G401.6 (cell line): Measurements from ENCODE around the gene ZBTB46.
"Not testable (repeated sequence)": the region's sequence is repeated elsewhere in the genome, so short reads cannot be mapped to it uniquely, and the experiment has no call there.

Experiments used
- FAIRE-seq: peaks from 2 replicates; lab custom pipeline; 2012; peaks lifted over from hg19 to GRCh38; lab: Jason Lieb, UNC

ZBTB46 gene

DNA sequence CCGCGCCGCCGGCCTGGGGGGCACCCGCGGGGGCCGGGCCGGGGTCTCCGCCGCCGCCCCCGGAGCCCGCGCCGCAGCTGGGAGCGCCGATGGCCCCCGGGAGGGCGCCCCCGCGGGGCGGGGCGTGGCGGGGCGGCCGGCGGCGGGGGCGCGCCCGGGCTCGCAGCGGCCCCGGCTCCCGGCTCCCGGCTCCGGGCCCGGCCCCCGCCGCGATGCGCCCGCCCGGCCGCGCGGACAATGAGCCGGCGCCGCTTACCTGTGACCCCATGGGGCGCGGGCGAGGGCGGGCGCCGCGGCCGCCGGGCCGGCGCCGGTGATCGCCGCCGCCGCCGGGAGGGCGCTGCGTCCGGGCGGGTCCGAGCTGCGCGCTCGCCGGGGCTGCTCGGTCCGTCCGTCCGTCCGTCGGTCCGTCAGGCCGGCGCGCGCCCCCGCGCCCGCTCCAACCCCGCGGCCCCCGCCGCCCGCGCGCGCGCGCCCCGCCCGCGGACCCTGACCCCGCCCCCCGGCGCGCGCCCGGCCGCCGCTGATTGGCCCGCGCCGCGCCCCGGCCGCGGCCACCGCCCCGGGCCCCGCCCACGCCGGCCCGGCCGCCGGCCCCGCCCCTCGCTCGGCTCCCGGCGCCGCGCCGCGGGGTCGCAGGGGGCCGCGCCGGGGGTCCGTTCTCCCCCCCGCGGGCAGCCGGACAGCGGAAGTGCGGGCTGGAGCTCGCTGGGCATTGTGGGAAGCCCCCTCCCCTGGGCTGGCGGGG, at the start of gene ZBTB46:
Gene ZBTB46 (minus strand): TSS at position 424 of the 748 bp plus-strand sequence. CDS start 40,507 bp downstream, outside the sequence.
- no peak for FAIRE-seq

DNA sequence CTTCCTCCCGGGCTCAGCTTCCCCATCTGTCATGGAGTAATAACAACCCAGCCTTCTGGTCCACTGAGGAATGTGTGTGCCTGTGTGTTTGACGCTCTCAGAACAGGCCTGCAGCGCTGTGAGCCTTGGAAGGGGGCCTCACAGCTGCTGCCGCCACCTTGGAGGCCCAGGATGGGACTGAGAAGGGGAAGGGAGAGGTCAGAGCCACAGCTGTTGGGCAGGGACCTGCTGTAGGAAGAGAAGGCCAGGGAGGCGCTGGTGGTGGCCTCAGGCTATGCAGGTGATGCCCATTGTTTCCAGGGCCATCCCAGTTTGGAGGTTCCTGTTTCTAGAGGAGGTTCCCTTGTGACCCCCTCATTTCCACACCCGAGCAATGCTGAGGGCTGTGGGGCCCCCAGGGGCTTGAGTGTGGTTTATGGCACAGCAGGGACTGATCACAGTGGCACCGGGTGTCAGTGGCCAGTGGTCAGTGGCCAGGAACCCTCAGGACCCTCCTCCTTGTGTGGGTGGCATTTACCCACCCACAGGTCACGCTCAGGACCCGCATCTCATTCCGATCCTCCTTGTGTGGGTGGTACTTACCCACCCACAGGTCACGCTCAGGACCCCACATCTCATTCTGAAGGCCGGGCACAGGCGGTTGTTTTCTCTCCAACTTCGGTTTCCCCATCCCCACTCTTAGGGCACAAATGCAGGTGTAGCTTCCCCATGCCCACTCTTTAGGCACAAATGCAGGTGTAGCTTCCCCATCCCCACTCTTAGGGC, 48.0 kb upstream of the ZBTB46 start:
- FAIRE-seq: no peak

DNA sequence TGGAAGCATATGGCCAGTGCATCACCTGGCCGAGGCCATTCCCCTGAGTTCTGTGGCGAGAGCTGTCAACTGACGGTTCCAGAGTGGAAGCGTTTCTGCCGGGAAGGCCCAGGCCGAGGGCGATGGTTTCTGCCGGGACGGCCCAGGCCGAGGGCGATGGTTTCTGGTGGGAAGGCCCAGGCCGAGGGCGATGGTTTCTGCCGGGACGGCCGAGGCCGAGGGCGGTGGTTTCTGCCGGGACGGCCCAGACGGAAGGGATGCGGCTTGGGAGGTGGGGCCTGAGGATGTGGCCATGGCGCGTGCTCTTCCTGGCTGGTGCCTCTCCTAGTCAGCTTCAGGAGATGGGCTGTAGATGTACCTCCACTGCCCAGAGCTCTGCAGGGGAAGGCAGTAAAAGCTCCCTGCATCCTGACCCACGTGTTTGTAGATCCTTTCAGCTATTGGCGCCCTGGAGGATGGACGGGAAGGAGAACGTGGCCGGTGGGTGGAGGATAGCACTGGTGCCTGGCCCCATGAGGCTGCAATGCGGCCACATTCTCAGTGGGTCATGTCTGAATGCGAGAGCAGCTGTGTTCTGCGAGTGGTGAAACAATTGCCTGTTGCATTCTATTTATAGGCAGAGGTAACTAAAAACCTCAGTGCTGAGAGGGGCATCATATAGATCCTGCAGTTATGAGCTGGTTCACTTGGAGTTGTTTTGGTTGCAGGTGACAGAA, 46.8 kb upstream of the ZBTB46 start:
- no peak for FAIRE-seq

GRCh38 chr20:63876489-63877036, 45.5 kb upstream of the ZBTB46 start:
- FAIRE-seq: no peak

GRCh38 chr20:63874241-63874640, 43.2 kb upstream of the ZBTB46 start:
- FAIRE-seq: not testable (repeated sequence)

GRCh38 chr20:63873477-63873971, 42.5 kb upstream of the ZBTB46 start:
- no peak for FAIRE-seq

- no peak for FAIRE-seq
These were observed 37.2 kb upstream of the ZBTB46 start for GRCh38 chr20:63868264-63868663.

DNA sequence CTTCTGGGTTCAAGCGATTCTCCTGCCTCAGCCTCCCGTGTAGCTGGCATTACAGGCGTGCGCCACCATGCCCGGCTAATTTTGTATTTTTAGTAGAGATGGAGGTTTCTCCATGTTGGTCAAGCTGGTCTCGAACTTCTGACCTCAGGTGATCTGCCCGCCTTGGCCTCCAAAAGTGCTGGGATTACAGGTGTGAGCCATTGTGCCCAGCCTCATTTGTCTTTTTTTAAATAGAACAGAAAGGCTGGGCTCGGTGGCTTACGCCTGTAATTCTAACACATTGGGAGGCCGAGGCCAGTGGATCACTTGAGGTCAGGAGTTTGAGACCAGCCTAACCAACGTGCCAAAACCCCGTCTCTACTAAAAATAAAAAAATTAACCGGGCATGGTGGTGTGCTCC, 36.0 kb upstream of the ZBTB46 start:
- FAIRE-seq: not testable (repeated sequence)

GRCh38 chr20:63864978-63865640, 34.0 kb upstream of the ZBTB46 start, which contains the start of gene TPD52L2:
TPD52L2 (plus strand) TSS chr20:63865270; CDS start chr20:63865366, 96 bp downstream.
- peak; percentile 98 for FAIRE-seq

DNA sequence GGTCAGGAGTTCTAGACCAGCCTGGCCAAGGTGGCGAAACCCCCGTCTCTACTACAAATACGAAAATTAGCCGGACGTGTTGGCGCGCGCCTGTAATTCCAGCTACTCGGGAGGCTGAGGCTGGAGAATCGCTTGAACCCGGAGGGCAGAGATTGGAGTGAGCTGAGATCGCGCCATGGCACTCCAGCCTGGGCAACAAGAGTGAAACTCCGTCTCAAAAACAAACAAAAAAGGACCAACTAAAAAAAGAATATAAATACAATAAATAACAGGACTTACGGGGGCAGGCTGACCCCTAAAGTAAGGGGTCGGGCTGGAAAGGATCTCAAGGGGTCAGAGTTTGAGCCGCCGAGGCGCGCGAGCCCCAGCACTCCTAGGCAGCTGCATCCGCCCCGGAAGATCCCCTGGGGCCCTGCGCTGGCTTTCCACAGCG, 33.5 kb upstream of the ZBTB46 start:
- no peak for FAIRE-seq

- FAIRE-seq: no peak
These were observed 32.9 kb upstream of the ZBTB46 start for GRCh38 chr20:63863798-63864544.

DNA sequence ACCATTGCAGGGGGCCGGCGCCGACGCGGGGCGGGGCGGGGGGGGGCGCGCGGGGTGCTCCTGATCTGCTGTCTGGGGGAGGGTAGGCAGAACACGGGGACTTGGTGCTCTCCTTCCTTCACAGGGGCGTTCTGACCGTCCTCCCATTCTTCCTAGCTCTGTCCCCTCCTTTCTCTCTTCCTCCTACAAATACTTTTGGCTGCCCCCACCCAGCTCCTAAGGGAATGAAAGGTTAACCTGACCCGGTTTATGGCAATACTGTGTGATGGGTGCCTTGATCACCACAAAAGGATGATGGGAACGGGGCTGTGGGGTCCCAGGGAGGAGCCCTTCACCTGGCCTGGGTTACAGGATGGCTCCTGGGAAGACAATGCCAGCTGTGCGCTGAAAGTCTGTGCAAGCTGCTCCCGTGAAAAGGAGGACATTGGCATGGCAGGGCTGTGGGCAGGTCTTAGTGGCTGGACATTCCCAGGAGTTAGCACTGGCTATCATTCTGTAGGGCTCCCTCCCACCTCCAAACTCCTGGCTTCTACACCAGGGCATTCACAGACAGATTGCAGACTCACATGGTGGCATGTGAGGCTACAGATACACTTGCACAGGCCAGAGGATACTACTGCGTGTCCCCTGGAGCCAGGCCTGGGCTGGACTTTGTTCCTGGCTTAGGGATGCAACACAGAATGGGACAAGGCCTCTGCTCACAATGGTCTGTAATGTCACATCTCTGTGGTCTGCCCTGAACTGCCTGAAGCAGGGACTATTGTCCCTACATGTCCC, 32.1 kb upstream of the ZBTB46 start:
- no peak for FAIRE-seq

DNA sequence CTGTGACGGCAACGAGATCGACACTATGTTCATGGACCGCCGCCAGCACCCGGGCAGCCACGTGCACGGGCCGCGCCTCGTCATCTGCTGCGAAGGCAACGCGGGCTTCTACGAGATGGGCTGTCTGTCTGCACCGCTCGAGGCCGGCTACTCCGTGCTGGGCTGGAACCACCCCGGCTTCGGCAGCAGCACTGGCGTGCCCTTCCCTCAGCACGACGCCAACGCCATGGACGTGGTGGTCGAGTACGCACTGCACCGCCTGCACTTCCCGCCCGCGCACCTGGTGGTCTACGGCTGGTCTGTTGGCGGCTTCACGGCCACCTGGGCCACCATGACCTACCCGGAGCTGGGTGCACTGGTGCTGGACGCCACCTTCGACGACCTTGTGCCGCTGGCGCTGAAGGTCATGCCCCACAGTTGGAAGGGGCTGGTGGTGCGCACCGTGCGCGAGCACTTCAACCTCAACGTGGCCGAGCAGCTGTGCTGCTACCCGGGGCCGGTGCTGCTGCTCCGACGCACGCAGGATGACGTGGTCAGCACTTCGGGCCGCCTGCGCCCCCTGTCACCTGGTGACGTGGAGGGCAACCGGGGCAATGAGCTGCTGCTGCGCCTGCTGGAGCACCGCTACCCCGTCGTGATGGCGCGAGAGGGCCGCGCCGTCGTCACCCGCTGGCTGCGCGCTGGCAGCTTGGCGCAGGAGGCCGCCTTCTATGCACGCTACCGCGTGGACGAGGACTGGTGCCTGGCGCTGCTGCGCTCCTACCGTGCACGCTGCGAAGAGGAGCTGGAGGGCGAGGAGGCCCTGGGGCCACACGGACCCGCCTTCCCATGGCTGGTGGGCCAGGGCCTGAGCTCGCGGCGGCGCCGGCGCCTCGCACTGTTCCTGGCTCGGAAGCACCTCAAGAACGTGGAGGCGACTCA, 31.2 kb upstream of the ZBTB46 start:
- FAIRE-seq: no peak

DNA sequence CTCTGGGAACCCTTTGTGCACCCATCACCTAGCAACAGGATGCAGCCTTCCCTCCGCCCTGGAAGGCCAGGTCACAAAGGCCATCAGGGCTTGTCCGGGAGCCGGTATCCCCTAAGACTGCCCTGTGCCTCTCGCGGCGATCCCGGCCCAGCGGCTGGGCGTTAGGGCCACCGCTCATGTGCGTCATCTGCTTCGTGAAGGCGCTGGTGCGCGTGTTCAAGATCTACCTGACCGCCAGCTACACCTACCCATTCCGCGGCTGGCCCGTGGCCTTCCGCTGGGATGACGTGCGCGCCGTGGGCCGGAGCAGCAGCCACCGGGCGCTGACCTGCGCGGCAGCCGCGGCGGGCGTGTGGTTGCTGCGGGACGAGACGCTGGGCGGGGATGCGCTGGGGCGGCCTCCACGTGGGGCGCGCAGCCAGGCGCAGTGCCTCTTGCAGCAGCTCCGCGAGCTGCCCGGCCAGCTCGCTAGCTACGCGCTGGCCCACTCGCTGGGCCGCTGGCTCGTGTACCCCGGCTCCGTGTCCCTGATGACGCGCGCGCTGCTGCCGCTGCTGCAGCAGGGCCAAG, 30.4 kb upstream of the ZBTB46 start, which contains the start of gene ABHD16B:
Gene ABHD16B (plus strand): TSS at position 134 of the 570 bp plus-strand sequence. CDS start 43 bp downstream, at position 177.
- FAIRE-seq: no peak

- no peak for FAIRE-seq
These were observed 29.4 kb upstream of the ZBTB46 start for GRCh38 chr20:63860325-63861051.

- no peak for FAIRE-seq
These were observed 28.2 kb upstream of the ZBTB46 start for GRCh38 chr20:63859166-63859699.

DNA sequence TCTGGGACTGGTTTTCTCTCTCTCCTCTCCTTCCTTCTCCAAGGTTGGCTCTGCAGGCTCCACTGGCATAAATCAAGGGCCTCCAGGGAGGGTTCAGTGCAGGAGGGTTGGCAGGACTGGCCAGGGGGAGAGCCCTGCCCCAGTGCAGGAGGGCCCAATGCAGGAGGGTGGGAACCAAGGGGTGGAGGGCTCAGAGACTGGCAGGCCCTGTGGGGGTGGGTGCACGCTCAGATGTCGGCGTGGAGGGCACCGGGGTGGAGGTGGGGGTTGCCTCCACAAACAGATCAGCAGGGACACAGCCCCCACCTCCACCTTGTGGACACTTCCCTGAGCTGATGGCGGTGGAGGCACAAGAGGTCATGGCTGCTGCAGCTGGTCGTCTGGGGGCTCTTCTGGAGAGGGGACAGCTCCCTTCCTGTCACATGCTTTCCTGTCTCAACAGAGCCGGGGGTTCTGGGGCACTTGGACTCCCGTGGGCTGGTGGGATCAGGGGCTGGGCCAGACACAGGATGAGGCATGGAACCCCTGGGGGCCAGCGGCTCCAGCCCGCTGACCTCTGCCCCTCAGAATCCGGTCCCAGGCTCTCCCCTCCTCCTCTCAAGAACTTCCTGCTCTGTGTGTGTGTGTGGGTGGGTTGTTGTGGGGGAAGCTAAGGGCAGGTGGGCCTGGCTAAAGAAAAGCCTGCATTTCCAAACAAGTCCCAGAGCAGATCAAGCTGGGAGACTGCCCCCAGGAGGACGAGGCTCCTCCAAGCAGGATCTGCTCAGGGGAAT, 27.5 kb upstream of the ZBTB46 start:
- peak; percentile 39 for FAIRE-seq
